A549 (cell line): ENCODE results near the gene SERPINA6.

Experiments
- CEBPB ChIP-seq, 2 experiments: fragments of >200 bp in 1 of 2; sonication (Bioruptor Twin) in 1 of 2; formaldehyde crosslinking in 1 of 2; IDR thresholded peaks; 2 replicates each; pipeline ENCODE4 v1.6.1; 2012 to 2016
- EHMT2 ChIP-seq: fragments of 200-600 bp; sonication (generic); IDR thresholded peaks from 2 replicates; pipeline ENCODE4 v1.6.1; 2016; ENCODE audit warnings: antibody characterized with exemption, low read depth, mild to moderate bottlenecking, moderate library complexity
- EP300 ChIP-seq, 2 experiments: fragments of >200 bp; sonication (Bioruptor Twin); formaldehyde crosslinking; IDR thresholded peaks; 2 replicates in 1 of 2; 3 replicates in 1 of 2; pipeline ENCODE4 v1.6.1; 2016 to 2017
- RAD21 ChIP-seq, 2 experiments: fragments of >200 bp in 1 of 2; sonication (Bioruptor Twin) in 1 of 2; formaldehyde crosslinking in 1 of 2; IDR thresholded peaks in 1 of 2; conservative IDR thresholded peaks in 1 of 2; 2 replicates in 1 of 2; 3 replicates in 1 of 2; pipeline ENCODE4 v1.6.1; 2012 to 2018; ENCODE audit warnings: inconsistent platforms in 1 of 2

- TF ChIP-seq EP300 (IDR thresholded peaks at IDR 0.05) (no peak), RAD21 (conservative IDR thresholded peaks at IDR 0.05 in 1 of 2, IDR thresholded peaks at IDR 0.05 in 1 of 2) (no peak), EHMT2 (no peak), CEBPB (IDR thresholded peaks at IDR 0.05) (no peak)
Observed at GRCh38 chr14:94354638-94355185, 31.6 kb upstream of the SERPINA6 start.
